ENCODE data around the gene TRIM33. TPM values are rescaled to one million over a fixed set of nuclear protein-coding genes. Genes with fewer than 3 reads are reported as not detected.

TRIM33 gene
- total and polyA plus RNA-seq, 2 of the 13 experiments (the other 11 are each of a cell fraction or from before 2014, with no cell fraction given) = 35.5 to 42.2 TPM

DNA sequence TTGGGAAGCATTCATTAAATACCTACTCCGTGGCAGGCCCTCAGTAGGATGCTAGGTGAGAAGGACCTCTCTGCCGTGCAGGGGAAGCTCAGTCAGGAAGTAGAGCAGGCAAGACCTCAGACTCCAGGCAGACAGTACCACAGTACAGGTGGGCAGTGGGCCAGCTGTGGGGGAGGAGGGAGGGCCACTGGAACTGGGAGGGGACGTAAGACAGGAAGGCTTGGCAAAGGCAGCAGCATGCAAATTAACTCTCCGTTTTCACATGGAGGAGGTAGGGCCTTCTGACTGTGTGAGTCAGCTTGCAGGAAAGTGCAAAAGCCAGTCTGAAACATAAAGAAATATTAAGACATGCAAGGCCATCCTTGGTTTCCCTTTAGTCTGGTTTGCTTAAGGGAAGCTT, 157.7 kb downstream of the TRIM33 start:
- in situ Hi-C loops (cut with HindIII; ENCODE audit: extremely low pct_ligation_motif_present, low pct_unique_long_range_greater_than_20kb) (loop anchor here (25.0 kb wide), 1 partner anchor 334 kb away; the partner anchor contains the start of gene AMPD1), intact Hi-C loops (cut with micrococcal nuclease; ENCODE audit: unreplicated experiment) (no loop called here)
- Histone ChIP-seq H3K4me2 (ENCODE audit: low read depth, low read length) (peak overlapping the region; percentile 57), H3K9me3 (ENCODE audit: low read length) (no peaks in the 10 kb centered on the region), H3K79me2 (ENCODE audit: insufficient read depth, low read length) (no peaks in the 10 kb centered on the region), H3K36me3 (replicated peaks in 1 of 2; ENCODE audit: control insufficient read depth in 1 of 2, insufficient read depth in 2 of 2, low read length in 2 of 2) (no peaks in the 10 kb centered on the region), H3K9ac (ENCODE audit: insufficient read depth, low read depth, low read length) (no peak overlapping the region), H3K4me3 (replicated peaks in 1 of 3; ENCODE audit: insufficient read depth in 1 of 3, low read depth in 2 of 3, low read length in 3 of 3) (no peak overlapping the region), H2AFZ (ENCODE audit: low read length) (no peak overlapping the region), H3K27me3 (ENCODE audit: control insufficient read depth in 1 of 2, insufficient read depth in 2 of 2, low read length in 2 of 2) (peaks cover 3 to 41% of the 10 kb centered on the region in 2 experiments; a peak in 4 of 5 replicates), H4K20me1 (ENCODE audit: insufficient read depth, low read length) (no peaks in the 10 kb centered on the region), H3K27ac (ENCODE audit: extremely low read length, insufficient read depth, low read length) (no peak overlapping the region), H3K4me1 (ENCODE audit: insufficient read depth, low read length) (0 out of 2 replicates have a peak, but pooled peaks cover 13% of the 10 kb centered on the region)
- ChIA-PET POLR2A (no interaction called here), CTCF (ENCODE audit: low intra/inter-chr PET ratio, low total read pairs) (no interaction called here)
- FAIRE-seq = no peak
- WGBS (ENCODE audit: low lambda C conversion rate) = 3% methylated on average over 4 of the region's 4 CpGs
- no TSS peak for BruUV-seq (replicated peaks)
- peak; percentile 56; the same call in 2 of the 3 replicates for ATAC-seq
- DNase-seq (ENCODE audit: low spot score) = peak; percentile 10
- TF ChIP-seq SALL1 (CRISPR knock-in tag; IDR thresholded peaks at IDR 0.05) (no peak), RAD21 (CRISPR knock-in tag; IDR thresholded peaks at IDR 0.05) (no peak), ZNF432 (CRISPR knock-in tag; IDR thresholded peaks at IDR 0.05; ENCODE audit: borderline replicate concordance) (no peak), ZNF570 (CRISPR knock-in tag; IDR thresholded peaks at IDR 0.05; ENCODE audit: borderline replicate concordance) (no peak), ATM (IDR thresholded peaks at IDR 0.05; ENCODE audit: borderline replicate concordance) (no peak), ZNF451 (CRISPR knock-in tag; IDR thresholded peaks at IDR 0.05) (no peak), KMT2A (CRISPR knock-in tag; IDR thresholded peaks at IDR 0.05) (no peak), ZNF230 (CRISPR knock-in tag; IDR thresholded peaks at IDR 0.05) (no peak), POLR2AphosphoS5 (IDR thresholded peaks at IDR 0.05; ENCODE audit: low read depth, low read length) (no peak), MED13 (CRISPR knock-in tag; IDR thresholded peaks at IDR 0.05) (no peak), U2AF1 (optimal IDR thresholded peaks at IDR 0.05; ENCODE audit: low read depth, low read length) (no peak), ZNF761 (CRISPR knock-in tag; conservative IDR thresholded peaks at IDR 0.05) (no peak), MTA3 (CRISPR knock-in tag; IDR thresholded peaks at IDR 0.05) (no peak)
- TF ChIP-seq, protein P1, sequence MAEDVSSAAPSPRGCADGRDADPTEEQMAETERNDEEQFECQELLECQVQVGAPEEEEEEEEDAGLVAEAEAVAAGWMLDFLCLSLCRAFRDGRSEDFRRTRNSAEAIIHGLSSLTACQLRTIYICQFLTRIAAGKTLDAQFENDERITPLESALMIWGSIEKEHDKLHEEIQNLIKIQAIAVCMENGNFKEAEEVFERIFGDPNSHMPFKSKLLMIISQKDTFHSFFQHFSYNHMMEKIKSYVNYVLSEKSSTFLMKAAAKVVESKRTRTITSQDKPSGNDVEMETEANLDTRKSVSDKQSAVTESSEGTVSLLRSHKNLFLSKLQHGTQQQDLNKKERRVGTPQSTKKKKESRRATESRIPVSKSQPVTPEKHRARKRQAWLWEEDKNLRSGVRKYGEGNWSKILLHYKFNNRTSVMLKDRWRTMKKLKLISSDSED (CRISPR knock-in tag; IDR thresholded peaks at IDR 0.05) = no peak
